Cardiac fibroblast (primary cell): ENCODE data around the gene ITPR2.
A peak's percentile ranks its signal among the peaks of the same experiment; 100 is the strongest.

ENCODE experiments used
- DNase-seq, 2 donors: peaks; one replicate each; pipeline versions ENCODE4 v3.0.0 to v3.0.0-alpha.2; 2010; ENCODE audit warnings: low read depth in 2 of 2
- H3K4me3 ChIP-seq, 2 donors: replicated peaks in 1 of 2; 1 replicate in 1 of 2; 2 replicates in 1 of 2; pipeline ENCODE4 v1.5.1; 2011; ENCODE audit warnings: low read depth in 2 of 2, low read length in 2 of 2, mild to moderate bottlenecking in 2 of 2, moderate library complexity in 1 of 2
- CTCF ChIP-seq: IDR thresholded peaks from one replicate; pipeline ENCODE4 v1.5.1; 2011; ENCODE audit warnings: low read depth, mild to moderate bottlenecking, low read length, inconsistent platforms

Gene ITPR2

GRCh38 chr12:26809611-26810285, 23.2 kb downstream of the ITPR2 start:
- TF ChIP-seq CTCF = no peak

GRCh38 chr12:26808766-26809476, 24.1 kb downstream of the ITPR2 start:
- TF ChIP-seq CTCF = no peak
- no peak overlapping the region for H3K4me3 ChIP-seq
- DNase-seq = no peak

More at GRCh38 chr12:26809611-26810285, 23.2 kb downstream of the ITPR2 start:
- no peak overlapping the region for H3K4me3 ChIP-seq
- no peak for DNase-seq

GRCh38 chr12:26807292-26807691, 25.7 kb downstream of the ITPR2 start:
- no peak overlapping the region for H3K4me3 ChIP-seq
- DNase-seq = no peak
- no peak for TF ChIP-seq CTCF

DNA sequence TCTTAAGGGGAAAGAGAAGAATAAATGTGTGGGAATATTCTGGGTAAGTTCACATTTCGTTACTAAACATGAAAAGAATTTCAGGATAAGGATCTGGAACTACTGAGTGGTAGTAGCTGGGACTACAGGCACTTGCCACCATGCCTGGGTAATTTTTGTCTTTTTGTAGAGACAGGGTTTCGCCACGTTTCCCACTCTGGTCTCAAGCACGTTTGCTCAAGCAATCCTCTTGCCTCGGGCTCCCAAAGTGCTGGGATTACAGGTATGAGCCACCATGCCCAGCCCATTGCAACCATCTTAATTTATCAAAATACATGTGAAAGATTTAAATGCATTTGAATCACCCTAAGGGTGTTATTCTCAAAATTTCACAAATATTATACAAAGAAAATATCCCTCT, 26.4 kb downstream of the ITPR2 start:
- no peak overlapping the region for H3K4me3 ChIP-seq
- DNase-seq = no peak
- no peak for TF ChIP-seq CTCF

DNA sequence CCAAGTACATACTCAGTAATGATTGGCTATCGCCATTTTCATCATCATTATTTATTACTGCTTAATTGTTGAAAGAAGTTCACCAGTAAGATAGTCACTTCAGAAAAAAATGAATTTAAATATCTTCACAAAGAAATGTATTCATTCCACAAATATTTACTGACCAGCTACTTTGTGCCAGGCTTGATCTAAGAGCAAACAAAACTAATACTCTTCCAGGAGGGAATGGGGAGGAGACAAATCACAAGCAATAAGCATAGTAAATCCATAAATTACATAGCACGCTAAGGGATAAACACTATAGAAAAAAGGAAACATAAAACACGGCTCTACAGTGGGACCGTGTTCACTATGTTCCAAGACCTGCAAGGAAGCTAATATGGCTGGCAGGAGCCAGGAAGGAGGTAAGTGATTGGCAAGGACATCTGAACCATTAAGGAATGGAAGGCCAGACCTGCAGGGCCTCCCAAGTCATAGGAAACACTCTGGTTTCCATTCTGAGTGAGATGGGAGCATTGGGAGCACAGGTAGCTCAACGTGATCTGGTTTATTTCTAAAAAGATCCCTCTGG, 27.5 kb downstream of the ITPR2 start:
- no peak overlapping the region for H3K4me3 ChIP-seq
- no peak for DNase-seq
- no peak for TF ChIP-seq CTCF

DNA sequence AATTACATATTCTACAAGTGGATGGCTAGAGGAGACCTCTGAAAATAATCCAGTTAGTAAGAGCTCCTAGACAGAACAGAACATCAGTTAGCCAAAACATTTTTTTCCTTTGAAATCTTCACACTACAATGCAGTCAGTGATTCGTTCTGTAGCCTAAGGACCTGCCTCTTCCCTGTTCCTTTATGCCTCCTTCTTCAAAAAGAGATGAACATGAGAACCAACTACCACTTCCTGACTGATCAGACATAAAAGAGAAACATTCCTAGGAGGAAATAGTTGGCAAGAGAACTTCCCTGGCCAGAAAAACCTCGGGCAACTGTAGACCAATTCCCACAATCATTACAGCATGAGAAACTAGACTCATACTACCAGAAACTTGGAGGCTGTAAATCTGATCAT, 29.4 kb downstream of the ITPR2 start:
- no peak overlapping the region for H3K4me3 ChIP-seq
- no peak for TF ChIP-seq CTCF
- DNase-seq = peak; percentile 44 to 52
